GM21737 (cell line): ENCODE measurements around the gene SORL1.
A peak's percentile ranks its signal among the peaks of the same experiment; 100 is the strongest.

Experiments used
- ATAC-seq: cut with Tn5 transposase; IDR thresholded peaks from one replicate; pipeline ENCODE4 v1.9.1; 2021; ENCODE audit warnings: mild to moderate bottlenecking, moderate library complexity; ENCODE audit not compliant: unreplicated experiment

SORL1 gene

GRCh38 chr11:121476379-121477032 lies 24.4 kb downstream of the SORL1 start:
- no peak for ATAC-seq

- ATAC-seq, result no peak
These were observed 26.2 kb downstream of the SORL1 start for GRCh38 chr11:121478226-121478894.

- ATAC-seq, result no peak
These were observed 27.0 kb downstream of the SORL1 start for GRCh38 chr11:121478895-121479697.

- ATAC-seq, result no peak
These were observed 27.7 kb downstream of the SORL1 start for GRCh38 chr11:121479698-121480238.

GRCh38 chr11:121481484-121482230 lies 29.5 kb downstream of the SORL1 start:
- ATAC-seq, result peak; percentile 43

- ATAC-seq, result peak; percentile 86
These were observed 30.4 kb downstream of the SORL1 start for GRCh38 chr11:121482231-121483129.

GRCh38 chr11:121483805-121484480 lies 31.8 kb downstream of the SORL1 start:
- no peak for ATAC-seq

GRCh38 chr11:121485216-121485615 lies 33.1 kb downstream of the SORL1 start:
- no peak for ATAC-seq

- ATAC-seq, result no peak
These were observed 33.9 kb downstream of the SORL1 start for GRCh38 chr11:121486054-121486453.

GRCh38 chr11:121487191-121487590 lies 35.1 kb downstream of the SORL1 start:
- no peak for ATAC-seq

- no peak for ATAC-seq
These were observed 36.1 kb downstream of the SORL1 start for GRCh38 chr11:121488170-121488569.

GRCh38 chr11:121488641-121489040 lies 36.5 kb downstream of the SORL1 start:
- no peak for ATAC-seq

GRCh38 chr11:121489823-121490222 lies 37.7 kb downstream of the SORL1 start:
- no peak for ATAC-seq

GRCh38 chr11:121494355-121495099 lies 42.4 kb downstream of the SORL1 start:
- ATAC-seq, result no peak

- ATAC-seq, result no peak
These were observed 45.3 kb downstream of the SORL1 start for GRCh38 chr11:121497176-121497998.

- ATAC-seq, result no peak
These were observed 47.3 kb downstream of the SORL1 start for GRCh38 chr11:121499405-121499804.

GRCh38 chr11:121500275-121500674 lies 48.2 kb downstream of the SORL1 start:
- ATAC-seq, result no peak

GRCh38 chr11:121500717-121501116 lies 48.6 kb downstream of the SORL1 start:
- no peak for ATAC-seq
